ENCODE measurements around the gene PES1. TPM values are rescaled to one million over a fixed set of nuclear protein-coding genes. Genes with fewer than 3 reads are reported as not detected.

The PES1 gene
- polyA plus RNA-seq (2013), result 49.4 TPM

- Histone ChIP-seq H3K9me3 (ENCODE audit: control extremely low read depth in 1 of 5, control insufficient read depth in 4 of 5, insufficient read depth in 2 of 5, low read depth in 1 of 5, low read length in 4 of 5) (no peaks in the 10 kb centered on the region), H3K27me3 (replicated peaks in 2 of 5; ENCODE audit: control insufficient read depth in 4 of 5, insufficient read depth in 5 of 5, low read length in 4 of 5) (peaks cover 0 to 2% (median 0%) of the 10 kb centered on the region in 5 experiments), H3K27ac (ENCODE audit: insufficient read depth in 1 of 2, low read depth in 1 of 2, low read length in 2 of 2, poor library complexity in 1 of 2, severe bottlenecking in 2 of 2) (peak within 1 kb of the TSS; percentile 93 to 97), H3K4me3 (ENCODE audit: control insufficient read depth in 1 of 7, extremely low read depth in 1 of 7, insufficient read depth in 4 of 7, low read depth in 2 of 7, low read length in 6 of 7) (peak within 1 kb of the TSS; percentile 64 to 99 (median 84)), H3K4me1 (ENCODE audit: control extremely low read depth in 1 of 4, control insufficient read depth in 4 of 4, insufficient read depth in 4 of 4, low read length in 3 of 4) (peaks cover 13 to 18% (median 15%) of the 10 kb centered on the region in 4 experiments), H3K36me3 (ENCODE audit: control insufficient read depth in 4 of 4, insufficient read depth in 4 of 4, low read length in 3 of 4) (peaks cover 9 to 28% (median 20%) of the 10 kb centered on the region in 4 experiments)
- ChIA-PET CTCF (interaction anchor here (1.0 to 2.0 kb wide), 3 partner anchors 9 to 13 kb away, joined by 3 to 7 read pairs (median 4); no protein-coding TSS in a partner anchor), POLR2A (interaction anchor here (0.6 to 1.0 kb wide), 3 partner anchors 16 to 215 kb away, joined by 4 to 5 read pairs (median 5); no protein-coding TSS in a partner anchor)
- under 1% methylated on average over 38 of the region's 49 CpGs for WGBS (ENCODE audit: insufficient coverage)
- DNase-seq, result peak; percentile 99 to 100 (median 99)
Measured at GRCh38 chr22:30591588-30592359, at the start of gene PES1. PES1 (minus strand) TSS chr22:30591910; CDS start chr22:30591833, 77 bp downstream.

- no peak for DNase-seq
- CTCF ChIA-PET, result interaction anchor here (1.5 kb wide), 1 partner anchor 114 kb away, joined by 3 read pairs; no protein-coding TSS in a partner anchor
- H3K27ac ChIP-seq (ENCODE audit: insufficient read depth in 1 of 2, low read depth in 1 of 2, low read length in 2 of 2, poor library complexity in 1 of 2, severe bottlenecking in 2 of 2), result no peak overlapping the region
- H3K4me3 ChIP-seq (ENCODE audit: control insufficient read depth in 1 of 7, extremely low read depth in 1 of 7, insufficient read depth in 4 of 7, low read depth in 2 of 7, low read length in 6 of 7), result no peak overlapping the region
- POLR2A ChIA-PET, result no interaction called here
- H3K9me3 ChIP-seq (ENCODE audit: control extremely low read depth in 1 of 5, control insufficient read depth in 4 of 5, insufficient read depth in 2 of 5, low read depth in 1 of 5, low read length in 4 of 5), result peaks cover 0 to 2% (median 0%) of the 10 kb centered on the region in 5 experiments
- H3K36me3 ChIP-seq (ENCODE audit: control insufficient read depth in 4 of 4, insufficient read depth in 4 of 4, low read length in 3 of 4), result no peaks in the 10 kb centered on the region
- peaks cover 0 to 12% (median 10%) of the 10 kb centered on the region in 4 experiments for H3K4me1 ChIP-seq (ENCODE audit: control extremely low read depth in 1 of 4, control insufficient read depth in 4 of 4, insufficient read depth in 4 of 4, low read length in 3 of 4)
- 98% methylated on average over 4 of the region's 4 CpGs for WGBS (ENCODE audit: insufficient coverage)
- no peaks in the 10 kb centered on the region for H3K27me3 ChIP-seq (replicated peaks in 2 of 5; ENCODE audit: control insufficient read depth in 4 of 5, insufficient read depth in 5 of 5, low read length in 4 of 5)
Measured at GRCh38 chr22:30640839-30641430, 49.2 kb upstream of the PES1 start.

- ChIA-PET POLR2A (no interaction called here), CTCF (interaction anchor here (1.5 kb wide), 1 partner anchor 114 kb away, joined by 3 read pairs; no protein-coding TSS in a partner anchor)
- no peaks in the 10 kb centered on the region for H3K27me3 ChIP-seq (replicated peaks in 2 of 5; ENCODE audit: control insufficient read depth in 4 of 5, insufficient read depth in 5 of 5, low read length in 4 of 5)
- no peaks in the 10 kb centered on the region for H3K36me3 ChIP-seq (ENCODE audit: control insufficient read depth in 4 of 4, insufficient read depth in 4 of 4, low read length in 3 of 4)
- 100% methylated on average over 3 of the region's 4 CpGs for WGBS (ENCODE audit: insufficient coverage)
- no peak overlapping the region for H3K4me3 ChIP-seq (ENCODE audit: control insufficient read depth in 1 of 7, extremely low read depth in 1 of 7, insufficient read depth in 4 of 7, low read depth in 2 of 7, low read length in 6 of 7)
- H3K4me1 ChIP-seq (ENCODE audit: control extremely low read depth in 1 of 4, control insufficient read depth in 4 of 4, insufficient read depth in 4 of 4, low read length in 3 of 4), result peaks cover 0 to 15% (median 14%) of the 10 kb centered on the region in 4 experiments
- DNase-seq, result no peak
- H3K27ac ChIP-seq (ENCODE audit: insufficient read depth in 1 of 2, low read depth in 1 of 2, low read length in 2 of 2, poor library complexity in 1 of 2, severe bottlenecking in 2 of 2), result no peak overlapping the region
- H3K9me3 ChIP-seq (ENCODE audit: control extremely low read depth in 1 of 5, control insufficient read depth in 4 of 5, insufficient read depth in 2 of 5, low read depth in 1 of 5, low read length in 4 of 5), result peaks cover 0 to 2% (median 0%) of the 10 kb centered on the region in 5 experiments
Measured at GRCh38 chr22:30640361-30640760, 48.7 kb upstream of the PES1 start.

- no peak overlapping the region for H3K27ac ChIP-seq (ENCODE audit: insufficient read depth in 1 of 2, low read depth in 1 of 2, low read length in 2 of 2, poor library complexity in 1 of 2, severe bottlenecking in 2 of 2)
Measured at GRCh38 chr22:30637701-30638114, 46.0 kb upstream of the PES1 start.

GRCh38 chr22:30636226-30637077, 44.7 kb upstream of the PES1 start:
- 70% methylated on average over 39 of the region's 45 CpGs for WGBS (ENCODE audit: insufficient coverage)
- DNase-seq, result peak in 2 of 3 donors; percentile 10 to 18

More at GRCh38 chr22:30637701-30638114, 46.0 kb upstream of the PES1 start:
- ChIA-PET POLR2A (no interaction called here), CTCF (interaction anchor here (7.6 kb wide), 1 partner anchor 118 kb away, joined by 160 read pairs; no protein-coding TSS in a partner anchor)
- H3K27me3 ChIP-seq (replicated peaks in 2 of 5; ENCODE audit: control insufficient read depth in 4 of 5, insufficient read depth in 5 of 5, low read length in 4 of 5), result no peaks in the 10 kb centered on the region
- no peak overlapping the region for H3K4me3 ChIP-seq (ENCODE audit: control insufficient read depth in 1 of 7, extremely low read depth in 1 of 7, insufficient read depth in 4 of 7, low read depth in 2 of 7, low read length in 6 of 7)
- H3K36me3 ChIP-seq (ENCODE audit: control insufficient read depth in 4 of 4, insufficient read depth in 4 of 4, low read length in 3 of 4), result no peaks in the 10 kb centered on the region
- DNase-seq, result no peak
- H3K9me3 ChIP-seq (ENCODE audit: control extremely low read depth in 1 of 5, control insufficient read depth in 4 of 5, insufficient read depth in 2 of 5, low read depth in 1 of 5, low read length in 4 of 5), result peaks cover 0 to 2% (median 0%) of the 10 kb centered on the region in 5 experiments
- WGBS (ENCODE audit: insufficient coverage), result 89% methylated on average over 1 of the region's 1 CpG
- peaks cover 0 to 24% (median 23%) of the 10 kb centered on the region in 4 experiments for H3K4me1 ChIP-seq (ENCODE audit: control extremely low read depth in 1 of 4, control insufficient read depth in 4 of 4, insufficient read depth in 4 of 4, low read length in 3 of 4)

More at GRCh38 chr22:30636226-30637077, 44.7 kb upstream of the PES1 start:
- no peaks in the 10 kb centered on the region for H3K36me3 ChIP-seq (ENCODE audit: control insufficient read depth in 4 of 4, insufficient read depth in 4 of 4, low read length in 3 of 4)
- peak overlapping the region; percentile 37 to 81 (median 68) for H3K4me3 ChIP-seq (ENCODE audit: control insufficient read depth in 1 of 7, extremely low read depth in 1 of 7, insufficient read depth in 4 of 7, low read depth in 2 of 7, low read length in 6 of 7)
- peaks cover 0 to 24% (median 23%) of the 10 kb centered on the region in 4 experiments for H3K4me1 ChIP-seq (ENCODE audit: control extremely low read depth in 1 of 4, control insufficient read depth in 4 of 4, insufficient read depth in 4 of 4, low read length in 3 of 4)
- H3K9me3 ChIP-seq (ENCODE audit: control extremely low read depth in 1 of 5, control insufficient read depth in 4 of 5, insufficient read depth in 2 of 5, low read depth in 1 of 5, low read length in 4 of 5), result peaks cover 0 to 2% (median 0%) of the 10 kb centered on the region in 5 experiments
- ChIA-PET CTCF (interaction anchor here (2.0 to 7.6 kb wide), 3 partner anchors 24 to 119 kb away, joined by 7 to 160 read pairs (median 22); no protein-coding TSS in a partner anchor), POLR2A (no interaction called here)
- H3K27ac ChIP-seq (ENCODE audit: insufficient read depth in 1 of 2, low read depth in 1 of 2, low read length in 2 of 2, poor library complexity in 1 of 2, severe bottlenecking in 2 of 2), result peak overlapping the region in 1 of 2 experiments; percentile 58
- H3K27me3 ChIP-seq (replicated peaks in 2 of 5; ENCODE audit: control insufficient read depth in 4 of 5, insufficient read depth in 5 of 5, low read length in 4 of 5), result no peaks in the 10 kb centered on the region
